VCaP (cell line): ENCODE measurements around the gene OTC.
A peak's percentile ranks its signal among the peaks of the same experiment; 100 is the strongest.

Experiments used
- H3K27ac ChIP-seq: fragments of 450-650 bp; 2 replicates; pipeline ENCODE4 v1.5.1; 2017
- TF ChIP-seq, protein P1 (sequence below): fragments of 450-650 bp; conservative IDR thresholded peaks from 2 replicates; pipeline ENCODE4 v1.5.1; 2017; ENCODE audit warnings: mild to moderate bottlenecking, moderate library complexity

Gene OTC

DNA sequence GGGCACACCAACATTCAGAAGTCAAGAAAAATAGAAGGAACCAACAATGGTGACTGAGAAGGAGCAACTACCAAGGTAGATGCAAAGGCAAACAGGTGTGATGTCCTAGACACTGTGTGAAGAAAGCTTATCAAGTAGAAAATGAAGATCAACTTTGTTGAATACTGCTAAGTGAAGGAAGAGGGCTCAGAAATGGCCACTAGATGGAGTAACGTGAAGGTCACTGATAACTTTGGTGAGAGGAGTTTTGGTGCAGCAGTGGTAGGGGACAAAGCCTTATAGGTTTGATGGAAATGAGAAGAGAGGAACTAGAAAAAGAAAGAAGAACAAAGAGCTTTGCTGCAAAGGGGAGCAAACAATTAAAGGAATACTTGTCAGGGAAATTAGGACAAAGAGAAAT is 23.5 kb downstream of the OTC start:
- TF ChIP-seq, protein P1, sequence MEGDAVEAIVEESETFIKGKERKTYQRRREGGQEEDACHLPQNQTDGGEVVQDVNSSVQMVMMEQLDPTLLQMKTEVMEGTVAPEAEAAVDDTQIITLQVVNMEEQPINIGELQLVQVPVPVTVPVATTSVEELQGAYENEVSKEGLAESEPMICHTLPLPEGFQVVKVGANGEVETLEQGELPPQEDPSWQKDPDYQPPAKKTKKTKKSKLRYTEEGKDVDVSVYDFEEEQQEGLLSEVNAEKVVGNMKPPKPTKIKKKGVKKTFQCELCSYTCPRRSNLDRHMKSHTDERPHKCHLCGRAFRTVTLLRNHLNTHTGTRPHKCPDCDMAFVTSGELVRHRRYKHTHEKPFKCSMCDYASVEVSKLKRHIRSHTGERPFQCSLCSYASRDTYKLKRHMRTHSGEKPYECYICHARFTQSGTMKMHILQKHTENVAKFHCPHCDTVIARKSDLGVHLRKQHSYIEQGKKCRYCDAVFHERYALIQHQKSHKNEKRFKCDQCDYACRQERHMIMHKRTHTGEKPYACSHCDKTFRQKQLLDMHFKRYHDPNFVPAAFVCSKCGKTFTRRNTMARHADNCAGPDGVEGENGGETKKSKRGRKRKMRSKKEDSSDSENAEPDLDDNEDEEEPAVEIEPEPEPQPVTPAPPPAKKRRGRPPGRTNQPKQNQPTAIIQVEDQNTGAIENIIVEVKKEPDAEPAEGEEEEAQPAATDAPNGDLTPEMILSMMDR = peak; percentile 73
- H3K27ac ChIP-seq = no peak overlapping the region

DNA sequence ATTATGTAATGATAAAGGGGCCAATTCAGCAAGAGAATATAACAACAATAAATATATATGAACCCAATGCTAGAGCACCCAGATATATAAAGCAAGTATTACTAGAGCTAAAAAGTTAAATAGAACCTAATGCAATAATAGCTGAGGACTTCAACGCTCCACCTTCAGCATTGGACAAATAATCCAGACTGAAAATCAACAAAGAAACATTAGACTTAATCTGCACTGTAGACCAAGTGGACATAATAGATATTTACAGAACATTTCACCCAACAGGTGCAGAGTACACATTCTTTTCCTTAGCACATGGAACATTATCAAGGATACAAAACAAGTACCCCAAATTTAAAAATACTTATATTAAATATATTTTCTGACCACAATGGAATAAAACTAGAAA is 24.3 kb downstream of the OTC start:
- H3K27ac ChIP-seq = no peak overlapping the region
- TF ChIP-seq, protein P1 = no peak

DNA sequence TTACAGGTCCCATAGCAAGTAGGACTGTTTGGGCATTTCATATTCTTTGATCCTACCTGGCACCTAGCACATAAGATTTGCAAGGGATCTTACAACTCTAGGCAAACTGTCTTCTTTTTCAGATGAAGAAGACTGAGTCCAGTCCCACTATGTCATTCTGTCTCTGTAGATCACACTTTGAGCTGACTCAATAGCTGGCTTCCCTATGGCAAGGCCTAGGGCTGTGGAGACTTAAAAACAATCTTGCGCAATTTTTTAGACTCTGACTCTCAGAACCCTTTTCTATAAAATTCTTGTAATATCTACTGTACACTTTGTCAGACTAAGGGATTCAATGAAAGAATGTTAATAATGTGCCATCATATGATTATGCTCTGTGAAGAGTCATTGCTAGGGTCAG is 26.7 kb downstream of the OTC start:
- TF ChIP-seq, protein P1 = no peak
- H3K27ac ChIP-seq = no peak overlapping the region

DNA sequence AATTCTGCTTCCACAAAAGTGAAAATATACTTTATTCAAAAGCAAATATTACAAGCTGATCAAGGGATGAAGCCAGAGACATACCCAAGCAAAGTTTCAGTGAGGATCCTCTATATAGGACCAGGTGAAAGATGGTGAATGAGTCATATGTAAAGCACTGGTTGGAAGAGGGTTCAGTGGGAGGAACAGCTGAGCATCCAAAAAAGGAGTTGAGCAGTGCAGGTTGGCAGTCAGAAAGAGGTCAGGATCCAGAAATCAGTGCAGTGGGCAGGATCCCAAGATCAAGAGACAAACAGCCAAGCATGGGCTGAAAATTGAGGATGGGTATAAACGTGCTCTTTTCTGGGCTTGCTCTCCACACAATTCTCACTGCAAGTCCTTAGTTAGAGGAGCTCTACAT is 30.3 kb downstream of the OTC start:
- H3K27ac ChIP-seq = no peak overlapping the region
- TF ChIP-seq, protein P1 = no peak

DNA sequence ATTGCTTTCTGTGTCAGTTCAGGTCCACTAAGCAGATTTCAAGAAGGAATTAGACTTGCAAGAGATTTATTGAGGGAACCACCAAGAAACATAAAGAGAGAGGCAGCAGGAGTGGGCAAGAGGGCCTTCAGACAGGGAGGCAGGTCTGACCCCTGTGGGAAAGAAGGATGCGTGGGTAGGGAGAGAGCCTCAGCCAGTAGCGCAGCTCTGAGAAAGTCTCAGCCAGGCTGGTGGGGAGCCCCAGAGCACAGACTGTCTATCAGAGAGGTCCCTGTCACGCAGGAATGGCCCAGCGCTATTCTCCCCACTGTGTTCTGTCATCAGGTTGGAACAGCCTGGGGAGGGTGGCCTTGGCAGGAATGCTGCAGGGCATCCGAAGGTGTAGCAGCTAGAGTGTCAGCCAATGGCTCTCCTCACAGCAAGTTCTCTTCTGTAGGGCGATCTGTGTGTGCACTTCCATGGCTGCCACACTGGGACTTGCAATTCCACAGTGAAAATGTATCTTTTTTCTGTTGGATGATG is 48.0 kb downstream of the OTC start:
- H3K27ac ChIP-seq = no peak overlapping the region
- TF ChIP-seq, protein P1 = no peak

DNA sequence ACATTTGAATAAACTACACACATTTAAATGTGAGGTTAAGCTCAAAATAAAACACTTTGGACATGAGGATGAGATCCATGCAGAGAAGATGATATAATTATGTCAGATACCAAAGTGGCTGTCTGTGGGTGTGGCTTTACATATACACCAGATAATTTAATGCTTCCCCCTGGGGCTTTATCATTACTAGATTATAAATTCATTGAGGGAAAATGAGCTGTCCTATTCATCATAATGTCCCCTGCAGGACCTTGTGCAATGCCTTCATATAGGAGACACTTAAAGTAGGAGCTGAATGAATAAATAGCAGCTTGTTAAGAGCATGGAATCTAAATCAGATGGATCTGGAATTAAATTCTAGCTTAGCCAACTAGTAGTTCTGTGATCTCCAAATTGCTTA is 49.7 kb downstream of the OTC start:
- TF ChIP-seq, protein P1 = no peak
- no peak overlapping the region for H3K27ac ChIP-seq

DNA sequence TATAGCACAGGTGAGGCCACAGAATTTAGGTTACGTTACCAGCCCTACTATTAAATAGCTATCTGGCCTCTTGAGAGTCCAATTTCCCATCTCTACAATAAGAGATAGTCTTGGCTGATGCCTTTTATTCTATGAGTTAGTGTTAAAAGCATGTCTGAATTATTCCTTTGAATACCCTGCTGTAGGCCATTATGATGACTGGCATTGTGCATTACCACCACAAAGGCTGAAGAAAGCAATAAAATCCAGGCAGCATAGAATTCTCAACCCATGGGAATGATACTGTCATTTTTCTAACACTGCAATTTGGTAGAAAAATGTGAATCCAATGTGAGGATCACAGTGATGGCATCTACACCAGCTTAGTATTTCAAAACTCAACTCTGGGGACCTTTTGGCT is 51.4 kb downstream of the OTC start:
- TF ChIP-seq, protein P1 = no peak

More for the DNA sequence above, 51.4 kb downstream of the OTC start:
- no peak overlapping the region for H3K27ac ChIP-seq
